Transverse colon (tissue), 4 donors: ENCODE results near the gene DLG2.

Experiments
- POLR2AphosphoS5 ChIP-seq, 3 donors: sonication (generic); formaldehyde crosslinking; IDR thresholded peaks; one replicate each; pipeline ENCODE4 v1.6.1; 2016; ENCODE audit warnings: antibody characterized with exemption in 3 of 3
- TF ChIP-seq, protein P1 (sequence below), 5 experiments: fragments of 200-600 bp in 3 of 5; fragments of 450-650 bp in 2 of 5; sonication (generic) in 3 of 5; IDR thresholded peaks; 1 replicate in 2 of 5; 2 replicates in 3 of 5; pipeline ENCODE4 v1.5.1; 2016 to 2017; ENCODE audit warnings: antibody characterized with exemption in 5 of 5, inconsistent platforms in 3 of 5, mild to moderate bottlenecking in 2 of 5, moderate library complexity in 1 of 5

DNA sequence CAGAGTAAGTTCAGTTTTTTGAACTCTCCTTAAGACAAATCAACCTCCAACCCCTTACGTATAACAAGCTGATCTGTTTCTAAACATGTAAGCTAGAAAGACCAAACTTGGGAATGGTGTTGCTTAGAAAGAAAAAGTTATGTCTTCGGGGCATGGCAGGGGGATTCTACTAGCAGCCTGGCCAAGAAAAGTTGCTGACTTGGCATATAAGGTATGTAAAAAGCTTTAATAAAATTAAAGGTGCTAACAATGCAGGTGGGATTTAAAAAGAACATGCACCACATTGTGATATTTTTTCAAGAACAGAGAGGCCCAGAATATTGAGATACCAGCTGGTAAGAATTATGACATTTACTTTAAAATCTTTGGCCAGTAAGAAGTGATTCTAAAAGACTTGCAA is 1929.6 kb downstream of the DLG2 start:
- TF ChIP-seq, protein P1, sequence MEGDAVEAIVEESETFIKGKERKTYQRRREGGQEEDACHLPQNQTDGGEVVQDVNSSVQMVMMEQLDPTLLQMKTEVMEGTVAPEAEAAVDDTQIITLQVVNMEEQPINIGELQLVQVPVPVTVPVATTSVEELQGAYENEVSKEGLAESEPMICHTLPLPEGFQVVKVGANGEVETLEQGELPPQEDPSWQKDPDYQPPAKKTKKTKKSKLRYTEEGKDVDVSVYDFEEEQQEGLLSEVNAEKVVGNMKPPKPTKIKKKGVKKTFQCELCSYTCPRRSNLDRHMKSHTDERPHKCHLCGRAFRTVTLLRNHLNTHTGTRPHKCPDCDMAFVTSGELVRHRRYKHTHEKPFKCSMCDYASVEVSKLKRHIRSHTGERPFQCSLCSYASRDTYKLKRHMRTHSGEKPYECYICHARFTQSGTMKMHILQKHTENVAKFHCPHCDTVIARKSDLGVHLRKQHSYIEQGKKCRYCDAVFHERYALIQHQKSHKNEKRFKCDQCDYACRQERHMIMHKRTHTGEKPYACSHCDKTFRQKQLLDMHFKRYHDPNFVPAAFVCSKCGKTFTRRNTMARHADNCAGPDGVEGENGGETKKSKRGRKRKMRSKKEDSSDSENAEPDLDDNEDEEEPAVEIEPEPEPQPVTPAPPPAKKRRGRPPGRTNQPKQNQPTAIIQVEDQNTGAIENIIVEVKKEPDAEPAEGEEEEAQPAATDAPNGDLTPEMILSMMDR (IDR thresholded peaks at IDR 0.05) = no peak
- no peak for TF ChIP-seq POLR2AphosphoS5 (IDR thresholded peaks at IDR 0.05)
